ENCODE data around the gene CNNM1. TPM values are rescaled to one million over a fixed set of nuclear protein-coding genes. Genes with fewer than 3 reads are reported as not detected.
A peak's percentile ranks its signal among the peaks of the same experiment; 100 is the strongest.

Gene CNNM1
- total and polyA plus RNA-seq, 2 donors = 0.16 to 0.24 TPM

DNA sequence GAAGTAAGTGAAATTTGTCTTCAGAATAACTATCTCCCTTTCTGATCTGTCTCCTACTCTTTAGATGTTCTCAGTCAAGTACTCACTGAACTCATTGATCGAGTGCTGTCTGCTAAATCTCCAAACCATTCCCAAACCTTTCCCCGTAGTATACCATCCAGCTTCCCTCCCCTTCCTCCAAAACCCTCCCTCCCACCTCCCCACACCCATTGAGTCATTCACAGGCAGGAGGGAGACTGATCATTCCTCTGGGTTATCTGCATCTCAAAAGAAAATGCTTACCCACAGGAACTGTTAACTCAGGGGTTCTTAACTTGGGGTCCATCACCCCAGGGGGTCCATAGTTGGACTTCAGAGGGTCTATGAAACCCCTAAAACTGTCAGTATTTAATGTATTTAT is 63.9 kb downstream of the CNNM1 start:
- Histone ChIP-seq H3K27me3 (ENCODE audit: control insufficient read depth in 2 of 2, insufficient read depth in 1 of 2, low read length in 1 of 2) (no peaks in the 10 kb centered on the region), H3K27ac (ENCODE audit: low read depth in 1 of 2, low read length in 1 of 2) (no peak overlapping the region), H3K4me1 (ENCODE audit: control insufficient read depth in 2 of 2, insufficient read depth in 2 of 2, low read length in 2 of 2) (peaks cover 0 to 4% of the 10 kb centered on the region in 2 donors), H3K9me3 (ENCODE audit: control insufficient read depth in 2 of 2, insufficient read depth in 1 of 2, low read length in 1 of 2) (no peaks in the 10 kb centered on the region), H3K4me3 (ENCODE audit: low read length in 2 of 2) (no peak overlapping the region), H3K36me3 (ENCODE audit: control insufficient read depth in 2 of 2, insufficient read depth in 2 of 2, low read length in 1 of 2) (peaks cover 8 to 10% of the 10 kb centered on the region in 2 donors)
- no peak for DNase-seq (ENCODE audit: low read depth in 6 of 9, low spot score in 9 of 9)
- 91% methylated on average over 2 of the region's 2 CpGs for WGBS

DNA sequence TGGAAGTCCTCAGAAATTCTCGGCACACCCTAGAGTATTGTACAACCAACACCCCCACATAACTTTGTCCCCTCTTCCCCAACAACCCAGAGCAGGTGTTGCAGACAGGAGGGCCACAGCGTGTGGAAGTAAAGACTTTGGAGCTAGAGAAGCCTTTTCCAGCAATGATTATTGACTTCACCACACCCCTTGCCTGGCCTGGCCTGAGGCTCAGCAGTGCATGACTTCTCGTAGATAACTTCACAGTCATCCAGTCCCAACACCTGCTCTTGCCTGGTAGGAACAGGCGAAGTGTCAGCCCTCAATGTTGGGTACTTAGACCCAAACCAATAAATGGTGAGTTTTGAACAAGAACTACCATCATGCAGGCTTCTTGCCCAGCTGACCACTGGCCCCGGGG is 64.5 kb downstream of the CNNM1 start:
- no peaks in the 10 kb centered on the region for H3K9me3 ChIP-seq (ENCODE audit: control insufficient read depth in 2 of 2, insufficient read depth in 1 of 2, low read length in 1 of 2)
- 98% methylated on average over 5 of the region's 5 CpGs for WGBS
- H3K4me3 ChIP-seq (ENCODE audit: low read length in 2 of 2) = no peak overlapping the region
- no peaks in the 10 kb centered on the region for H3K27me3 ChIP-seq (ENCODE audit: control insufficient read depth in 2 of 2, insufficient read depth in 1 of 2, low read length in 1 of 2)
- H3K27ac ChIP-seq (ENCODE audit: low read depth in 1 of 2, low read length in 1 of 2) = no peak overlapping the region
- peaks cover 0 to 4% of the 10 kb centered on the region in 2 donors for H3K4me1 ChIP-seq (ENCODE audit: control insufficient read depth in 2 of 2, insufficient read depth in 2 of 2, low read length in 2 of 2)
- no peak for DNase-seq (ENCODE audit: low read depth in 6 of 9, low spot score in 9 of 9)
- H3K36me3 ChIP-seq (ENCODE audit: control insufficient read depth in 2 of 2, insufficient read depth in 2 of 2, low read length in 1 of 2) = peaks cover 8 to 14% of the 10 kb centered on the region in 2 donors

DNA sequence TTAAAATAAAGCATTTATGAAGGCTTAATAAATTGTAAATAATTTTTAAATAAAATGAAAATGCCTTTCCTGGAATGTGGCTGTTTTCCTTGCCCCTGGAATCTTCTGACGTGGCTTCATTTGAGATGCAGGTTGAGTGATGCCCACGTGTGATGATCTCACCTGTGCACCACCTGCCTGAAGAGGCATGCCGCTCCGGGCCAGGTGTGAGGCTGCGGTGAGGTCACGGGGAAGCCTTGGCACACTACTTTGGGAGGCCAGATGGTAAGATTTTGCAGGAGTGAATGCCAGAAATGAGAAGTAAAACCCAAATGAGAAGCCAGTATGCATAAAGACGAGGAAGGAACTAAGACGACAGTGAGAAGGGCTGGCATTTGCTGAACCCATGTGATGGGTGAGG is 65.1 kb downstream of the CNNM1 start:
- no peak for DNase-seq (ENCODE audit: low read depth in 6 of 9, low spot score in 9 of 9)
- 90% methylated on average over 8 of the region's 8 CpGs for WGBS
- no peak overlapping the region for H3K4me3 ChIP-seq (ENCODE audit: low read length in 2 of 2)
- H3K27ac ChIP-seq (ENCODE audit: low read depth in 1 of 2, low read length in 1 of 2) = no peak overlapping the region
- no peaks in the 10 kb centered on the region for H3K9me3 ChIP-seq (ENCODE audit: control insufficient read depth in 2 of 2, insufficient read depth in 1 of 2, low read length in 1 of 2)
- H3K27me3 ChIP-seq (ENCODE audit: control insufficient read depth in 2 of 2, insufficient read depth in 1 of 2, low read length in 1 of 2) = no peaks in the 10 kb centered on the region
- peaks cover 0 to 4% of the 10 kb centered on the region in 2 donors for H3K4me1 ChIP-seq (ENCODE audit: control insufficient read depth in 2 of 2, insufficient read depth in 2 of 2, low read length in 2 of 2)
- H3K36me3 ChIP-seq (ENCODE audit: control insufficient read depth in 2 of 2, insufficient read depth in 2 of 2, low read length in 1 of 2) = peaks cover 13 to 20% of the 10 kb centered on the region in 2 donors

DNA sequence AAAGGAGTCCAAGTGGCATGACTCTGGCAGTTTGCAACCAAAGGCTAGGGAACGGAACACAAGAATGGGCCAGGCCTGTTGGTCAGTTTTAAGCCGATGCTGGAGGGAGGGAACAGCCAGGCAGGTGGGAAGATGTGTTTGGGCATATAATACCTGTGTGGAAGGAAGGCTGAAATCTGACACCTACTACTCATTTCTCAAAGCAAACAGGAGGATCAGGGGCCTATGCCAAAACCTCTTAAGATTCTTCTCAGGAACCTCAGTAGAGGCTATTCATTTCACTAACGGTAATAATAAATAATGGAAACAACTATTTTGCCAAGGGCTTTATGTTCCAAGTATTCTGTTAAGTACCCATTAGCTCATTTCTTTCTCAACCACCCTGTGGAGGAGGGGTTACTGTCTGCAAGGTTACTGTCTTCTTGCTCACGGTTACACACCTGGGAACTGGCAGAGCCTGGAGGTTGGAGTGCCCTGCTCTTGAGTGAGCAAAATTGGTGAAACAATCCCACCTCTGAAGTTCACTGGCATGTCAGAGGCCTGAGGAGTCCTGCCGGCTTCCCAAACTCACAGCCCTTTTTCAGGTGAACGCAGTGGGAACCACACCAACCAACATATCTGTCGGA is 65.7 kb downstream of the CNNM1 start:
- Histone ChIP-seq H3K27me3 (ENCODE audit: control insufficient read depth in 2 of 2, insufficient read depth in 1 of 2, low read length in 1 of 2) (no peaks in the 10 kb centered on the region), H3K4me1 (ENCODE audit: control insufficient read depth in 2 of 2, insufficient read depth in 2 of 2, low read length in 2 of 2) (peaks cover 0 to 4% of the 10 kb centered on the region in 2 donors), H3K4me3 (ENCODE audit: low read length in 2 of 2) (no peak overlapping the region), H3K36me3 (ENCODE audit: control insufficient read depth in 2 of 2, insufficient read depth in 2 of 2, low read length in 1 of 2) (peaks cover 13 to 26% of the 10 kb centered on the region in 2 donors), H3K27ac (ENCODE audit: low read depth in 1 of 2, low read length in 1 of 2) (no peak overlapping the region), H3K9me3 (ENCODE audit: control insufficient read depth in 2 of 2, insufficient read depth in 1 of 2, low read length in 1 of 2) (no peaks in the 10 kb centered on the region)
- DNase-seq (ENCODE audit: low read depth in 6 of 9, low spot score in 9 of 9) = no peak
- WGBS = 96% methylated on average over 7 of the region's 7 CpGs

DNA sequence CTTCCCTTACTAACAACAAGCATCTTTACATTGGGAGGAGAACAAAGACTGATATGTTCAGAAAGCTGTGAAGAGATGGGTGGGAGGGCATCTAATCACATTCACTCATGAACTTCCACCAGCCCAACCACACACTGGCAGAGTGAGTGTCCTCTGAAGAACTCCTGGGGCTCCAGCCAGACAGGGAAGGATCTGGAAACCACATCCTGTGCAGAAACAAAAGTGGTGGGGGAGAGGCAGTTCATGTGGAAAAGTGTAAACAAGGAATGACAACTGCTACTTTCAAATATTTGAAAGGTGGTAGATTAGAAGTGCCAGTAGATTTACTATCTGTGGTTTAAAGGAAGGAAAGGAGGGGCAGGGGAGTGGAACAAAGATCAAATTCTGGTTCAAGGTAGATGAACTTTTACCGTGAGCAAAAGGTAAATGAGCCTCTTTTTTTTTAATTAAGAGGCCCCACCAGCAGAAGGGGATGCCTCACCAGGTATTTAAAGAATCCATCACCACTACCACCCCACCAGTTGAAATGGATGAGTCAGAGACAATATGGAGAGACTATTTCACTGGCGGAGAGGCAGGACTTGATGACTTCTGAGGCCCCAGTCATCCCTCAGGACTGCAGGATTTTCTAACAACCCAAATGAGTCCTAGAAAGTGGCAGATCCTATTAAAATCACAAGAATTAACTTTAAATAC is 66.7 kb downstream of the CNNM1 start:
- H3K27me3 ChIP-seq (ENCODE audit: control insufficient read depth in 2 of 2, insufficient read depth in 1 of 2, low read length in 1 of 2) = no peaks in the 10 kb centered on the region
- DNase-seq (ENCODE audit: low read depth in 6 of 9, low spot score in 9 of 9) = no peak
- H3K9me3 ChIP-seq (ENCODE audit: control insufficient read depth in 2 of 2, insufficient read depth in 1 of 2, low read length in 1 of 2) = no peaks in the 10 kb centered on the region
- H3K27ac ChIP-seq (ENCODE audit: low read depth in 1 of 2, low read length in 1 of 2) = peak overlapping the region in 1 of 2 donors; percentile 15
- H3K36me3 ChIP-seq (ENCODE audit: control insufficient read depth in 2 of 2, insufficient read depth in 2 of 2, low read length in 1 of 2) = peaks cover 13 to 27% of the 10 kb centered on the region in 2 donors
- no peak overlapping the region for H3K4me3 ChIP-seq (ENCODE audit: low read length in 2 of 2)
- WGBS = 61% methylated on average over 2 of the region's 2 CpGs
- H3K4me1 ChIP-seq (ENCODE audit: control insufficient read depth in 2 of 2, insufficient read depth in 2 of 2, low read length in 2 of 2) = peaks cover 0 to 4% of the 10 kb centered on the region in 2 donors

DNA sequence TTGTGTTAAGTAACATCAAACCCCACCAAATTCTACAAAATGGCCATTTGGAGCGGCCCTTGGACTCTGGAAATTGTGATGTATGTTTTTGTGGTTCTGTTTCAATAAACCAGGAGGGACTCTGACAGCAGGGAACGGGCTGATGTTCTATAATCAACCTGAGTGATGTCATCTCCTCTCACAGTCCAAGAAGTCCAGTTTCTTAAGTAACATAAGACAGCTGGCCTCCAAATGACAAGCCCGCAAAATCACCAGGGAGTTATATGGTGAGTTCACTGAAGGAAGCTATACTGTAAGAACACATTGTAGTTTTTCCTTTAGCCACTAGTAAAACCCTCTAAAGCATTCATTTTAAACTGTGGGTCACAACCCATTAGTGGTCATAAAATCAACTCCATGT is 67.3 kb downstream of the CNNM1 start:
- Histone ChIP-seq H3K36me3 (ENCODE audit: control insufficient read depth in 2 of 2, insufficient read depth in 2 of 2, low read length in 1 of 2) (peaks cover 15 to 27% of the 10 kb centered on the region in 2 donors), H3K4me1 (ENCODE audit: control insufficient read depth in 2 of 2, insufficient read depth in 2 of 2, low read length in 2 of 2) (peaks cover 0 to 4% of the 10 kb centered on the region in 2 donors), H3K27me3 (ENCODE audit: control insufficient read depth in 2 of 2, insufficient read depth in 1 of 2, low read length in 1 of 2) (no peaks in the 10 kb centered on the region), H3K4me3 (ENCODE audit: low read length in 2 of 2) (no peak overlapping the region), H3K9me3 (ENCODE audit: control insufficient read depth in 2 of 2, insufficient read depth in 1 of 2, low read length in 1 of 2) (no peaks in the 10 kb centered on the region), H3K27ac (ENCODE audit: low read depth in 1 of 2, low read length in 1 of 2) (no peak overlapping the region)
- no peak for DNase-seq (ENCODE audit: low read depth in 6 of 9, low spot score in 9 of 9)
- 97% methylated on average over 3 of the region's 3 CpGs for WGBS

DNA sequence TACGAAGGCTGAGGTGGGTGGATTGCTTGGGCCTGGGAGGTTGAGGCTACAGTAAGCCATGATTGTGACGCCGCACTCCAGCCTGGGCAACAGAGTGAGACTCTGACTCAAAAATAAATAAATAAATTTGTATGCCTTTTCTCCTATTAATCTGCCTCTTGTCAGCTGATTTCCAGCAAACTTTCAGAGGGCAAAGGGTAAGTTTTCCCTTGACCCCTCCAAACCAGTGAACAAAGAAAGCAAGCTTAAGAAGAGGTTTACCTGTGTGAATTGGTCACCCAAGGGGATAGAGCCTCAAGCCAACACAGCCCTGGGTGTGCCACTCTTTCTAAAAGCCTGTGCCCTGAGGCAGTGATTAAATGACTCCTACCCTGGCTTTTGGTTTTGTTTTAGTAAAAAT is 70.5 kb downstream of the CNNM1 start:
- H3K27me3 ChIP-seq (ENCODE audit: control insufficient read depth in 2 of 2, insufficient read depth in 1 of 2, low read length in 1 of 2) = no peaks in the 10 kb centered on the region
- no peak overlapping the region for H3K4me3 ChIP-seq (ENCODE audit: low read length in 2 of 2)
- no peak overlapping the region for H3K27ac ChIP-seq (ENCODE audit: low read depth in 1 of 2, low read length in 1 of 2)
- H3K36me3 ChIP-seq (ENCODE audit: control insufficient read depth in 2 of 2, insufficient read depth in 2 of 2, low read length in 1 of 2) = peaks cover 28 to 39% of the 10 kb centered on the region in 2 donors
- no peaks in the 10 kb centered on the region for H3K9me3 ChIP-seq (ENCODE audit: control insufficient read depth in 2 of 2, insufficient read depth in 1 of 2, low read length in 1 of 2)
- no peak for DNase-seq (ENCODE audit: low read depth in 6 of 9, low spot score in 9 of 9)
- peaks cover 0 to 4% of the 10 kb centered on the region in 2 donors for H3K4me1 ChIP-seq (ENCODE audit: control insufficient read depth in 2 of 2, insufficient read depth in 2 of 2, low read length in 2 of 2)
- 98% methylated on average over 3 of the region's 3 CpGs for WGBS

DNA sequence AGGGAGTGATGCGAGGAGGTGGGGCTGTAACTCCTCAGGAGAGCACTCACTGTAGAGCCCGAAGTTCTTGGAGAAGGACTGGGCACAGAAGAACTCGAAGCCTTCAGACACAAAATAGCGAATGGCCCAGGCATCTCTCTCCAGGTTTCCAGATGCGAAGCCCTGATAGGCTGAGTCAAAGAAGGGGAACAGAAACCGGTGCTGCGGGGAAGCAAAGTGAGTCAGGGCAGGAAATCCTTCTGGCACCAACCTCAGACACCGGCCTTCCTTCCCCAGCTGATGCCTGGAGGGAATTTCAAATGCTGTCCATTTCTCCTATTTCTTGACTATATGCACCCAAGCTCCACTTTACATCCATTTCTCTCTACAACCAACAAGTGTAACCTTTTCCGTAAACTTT is 74.5 kb downstream of the CNNM1 start:
- Histone ChIP-seq H3K27me3 (ENCODE audit: control insufficient read depth in 2 of 2, insufficient read depth in 1 of 2, low read length in 1 of 2) (no peaks in the 10 kb centered on the region), H3K27ac (ENCODE audit: low read depth in 1 of 2, low read length in 1 of 2) (no peak overlapping the region), H3K9me3 (ENCODE audit: control insufficient read depth in 2 of 2, insufficient read depth in 1 of 2, low read length in 1 of 2) (no peaks in the 10 kb centered on the region), H3K4me1 (ENCODE audit: control insufficient read depth in 2 of 2, insufficient read depth in 2 of 2, low read length in 2 of 2) (no peaks in the 10 kb centered on the region), H3K36me3 (ENCODE audit: control insufficient read depth in 2 of 2, insufficient read depth in 2 of 2, low read length in 1 of 2) (peaks cover 34 to 38% of the 10 kb centered on the region in 2 donors), H3K4me3 (ENCODE audit: low read length in 2 of 2) (no peak overlapping the region)
- 62% methylated on average over 9 of the region's 9 CpGs for WGBS
- no peak for DNase-seq (ENCODE audit: low read depth in 6 of 9, low spot score in 9 of 9)

DNA sequence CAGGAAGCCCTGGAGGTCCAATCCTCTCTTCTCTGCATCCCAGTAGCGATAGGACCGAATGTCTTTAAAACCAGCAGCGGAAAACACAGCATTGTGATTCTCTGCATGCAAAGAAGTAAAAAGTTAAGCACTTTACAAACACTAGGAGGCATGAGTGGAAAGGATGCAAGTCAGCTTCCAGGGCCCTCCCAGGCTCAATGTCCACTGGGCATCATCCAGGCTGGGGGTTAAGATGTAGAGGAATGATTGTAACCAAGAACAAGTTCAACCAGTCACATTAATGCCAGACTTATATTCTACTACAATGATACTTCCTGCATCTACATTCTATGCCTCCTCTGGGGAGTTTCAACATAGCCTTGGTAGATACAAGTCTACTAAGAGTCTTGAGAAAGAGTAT is 77.0 kb downstream of the CNNM1 start:
- no peak for DNase-seq (ENCODE audit: low read depth in 6 of 9, low spot score in 9 of 9)
- H3K27me3 ChIP-seq (ENCODE audit: control insufficient read depth in 2 of 2, insufficient read depth in 1 of 2, low read length in 1 of 2) = no peaks in the 10 kb centered on the region
- H3K36me3 ChIP-seq (ENCODE audit: control insufficient read depth in 2 of 2, insufficient read depth in 2 of 2, low read length in 1 of 2) = peaks cover 22 to 33% of the 10 kb centered on the region in 2 donors
- no peak overlapping the region for H3K27ac ChIP-seq (ENCODE audit: low read depth in 1 of 2, low read length in 1 of 2)
- WGBS = 98% methylated on average over 3 of the region's 3 CpGs
- no peaks in the 10 kb centered on the region for H3K4me1 ChIP-seq (ENCODE audit: control insufficient read depth in 2 of 2, insufficient read depth in 2 of 2, low read length in 2 of 2)
- no peaks in the 10 kb centered on the region for H3K9me3 ChIP-seq (ENCODE audit: control insufficient read depth in 2 of 2, insufficient read depth in 1 of 2, low read length in 1 of 2)
- no peak overlapping the region for H3K4me3 ChIP-seq (ENCODE audit: low read length in 2 of 2)
